T-helper 2 cell treated with Interferon-gamma antibody and Interleukin-4, amounts not matched to agents 5 μg/mL and 100 μg/mL, for 36 hours (primary cell): ENCODE measurements around the gene MTM1.

Source experiments
- DNase-seq: peaks from one replicate; pipeline ENCODE4 v3.0.0; 2021; ENCODE audit warnings: low spot score
- H3K27ac Mint-ChIP-seq: one replicate; pipeline ENCODE4 v1.8.0; 2021; ENCODE audit warnings: mild to moderate bottlenecking, mixed read lengths
- H3K27me3 Mint-ChIP-seq: one replicate; pipeline ENCODE4 v1.8.0; 2021; ENCODE audit warnings: low read depth, mixed read lengths
- H3K36me3 Mint-ChIP-seq: one replicate; pipeline ENCODE4 v1.8.0; 2021; ENCODE audit warnings: low read depth, mixed read lengths
- H3K4me1 Mint-ChIP-seq: one replicate; pipeline ENCODE4 v1.8.0; 2021; ENCODE audit warnings: low read depth, mixed read lengths
- H3K4me3 Mint-ChIP-seq: one replicate; pipeline ENCODE4 v1.8.0; 2022; ENCODE audit warnings: mild to moderate bottlenecking, moderate library complexity, mixed read lengths
- H3K9me3 Mint-ChIP-seq: one replicate; pipeline ENCODE4 v1.8.0; 2021; ENCODE audit warnings: mixed read lengths

The MTM1 gene

DNA sequence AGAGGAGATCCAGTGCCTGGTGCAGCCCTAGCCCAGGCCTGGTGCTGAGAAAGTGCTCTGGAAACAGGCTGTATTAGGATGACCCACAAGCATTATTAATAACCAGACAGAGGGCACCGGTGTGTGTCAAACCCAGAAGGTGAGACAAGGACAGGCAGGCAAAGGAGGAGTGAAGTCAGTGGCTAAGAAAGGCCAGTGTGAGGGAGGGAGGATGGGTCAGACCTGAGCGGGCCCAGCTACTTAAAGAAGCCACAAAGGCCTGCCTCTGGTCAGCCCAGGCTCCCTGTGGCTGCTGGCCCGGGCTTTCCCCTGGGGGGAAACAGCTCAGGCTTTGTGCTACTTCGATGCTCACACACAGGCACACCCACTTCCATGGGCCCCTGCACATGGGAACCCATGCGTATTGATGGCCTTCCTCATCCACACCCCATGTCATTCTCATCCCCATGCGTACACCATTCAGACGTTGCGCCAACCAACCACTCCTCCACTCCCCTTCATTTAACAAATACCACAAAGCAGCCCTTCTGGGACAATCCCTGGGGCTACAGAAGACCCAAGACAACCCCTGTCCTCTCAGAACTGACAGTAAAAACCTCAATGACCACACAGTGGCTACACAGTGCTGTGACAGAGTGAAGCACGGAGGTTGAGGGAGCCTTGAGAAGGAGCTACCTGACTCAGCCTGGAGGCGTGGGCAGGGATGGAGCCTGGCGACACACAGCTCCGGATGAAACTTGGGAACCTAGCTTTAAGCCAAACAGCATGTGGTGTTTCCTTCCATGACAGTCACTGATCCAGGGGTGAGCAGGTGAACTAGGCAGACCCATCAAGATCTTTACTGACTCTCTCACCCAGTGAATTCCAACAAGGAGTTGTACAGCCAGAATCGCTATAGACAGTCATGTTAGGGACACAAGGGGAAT, 24.9 kb upstream of the MTM1 start:
- Mint-ChIP-seq H3K36me3 (no peaks in the 10 kb centered on the region), H3K27me3 (no peaks in the 10 kb centered on the region), H3K4me1 (peaks cover 15% of the 10 kb centered on the region), H3K9me3 (no peaks in the 10 kb centered on the region), H3K4me3 (no peak overlapping the region), H3K27ac (no peak overlapping the region)
- no peak for DNase-seq

DNA sequence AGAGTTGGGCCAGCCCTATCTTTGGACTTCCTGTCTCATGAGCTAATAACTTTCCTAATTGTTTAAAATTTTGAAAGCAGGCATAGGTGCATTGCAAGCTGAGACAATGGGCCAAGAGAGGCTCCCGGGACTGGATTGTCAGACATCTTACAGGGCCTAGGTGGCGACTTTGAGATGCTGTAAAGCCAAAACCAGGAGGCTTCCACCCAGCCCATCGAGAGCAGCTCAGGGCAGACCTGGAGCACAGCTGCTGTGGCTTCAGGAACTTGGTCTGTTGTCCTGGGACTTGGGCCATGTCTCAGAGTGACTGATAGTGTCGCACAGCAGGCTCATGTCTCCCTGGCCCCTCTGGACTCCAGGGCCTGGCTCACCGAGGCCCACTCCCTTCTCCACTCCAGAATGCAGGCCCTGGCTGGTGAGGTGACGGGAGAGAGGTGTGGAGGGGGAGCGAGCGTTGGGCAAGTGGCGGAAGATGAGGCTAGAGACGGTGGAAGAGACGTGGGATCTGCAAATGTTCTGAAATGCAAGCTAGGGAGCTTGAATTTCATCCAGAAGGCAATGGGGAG, 24.1 kb upstream of the MTM1 start:
- H3K27ac Mint-ChIP-seq, result no peak overlapping the region
- H3K4me3 Mint-ChIP-seq, result no peak overlapping the region
- H3K27me3 Mint-ChIP-seq, result no peaks in the 10 kb centered on the region
- no peaks in the 10 kb centered on the region for H3K9me3 Mint-ChIP-seq
- H3K4me1 Mint-ChIP-seq, result peaks cover 21% of the 10 kb centered on the region
- peak; percentile 4 for DNase-seq
- H3K36me3 Mint-ChIP-seq, result no peaks in the 10 kb centered on the region

DNA sequence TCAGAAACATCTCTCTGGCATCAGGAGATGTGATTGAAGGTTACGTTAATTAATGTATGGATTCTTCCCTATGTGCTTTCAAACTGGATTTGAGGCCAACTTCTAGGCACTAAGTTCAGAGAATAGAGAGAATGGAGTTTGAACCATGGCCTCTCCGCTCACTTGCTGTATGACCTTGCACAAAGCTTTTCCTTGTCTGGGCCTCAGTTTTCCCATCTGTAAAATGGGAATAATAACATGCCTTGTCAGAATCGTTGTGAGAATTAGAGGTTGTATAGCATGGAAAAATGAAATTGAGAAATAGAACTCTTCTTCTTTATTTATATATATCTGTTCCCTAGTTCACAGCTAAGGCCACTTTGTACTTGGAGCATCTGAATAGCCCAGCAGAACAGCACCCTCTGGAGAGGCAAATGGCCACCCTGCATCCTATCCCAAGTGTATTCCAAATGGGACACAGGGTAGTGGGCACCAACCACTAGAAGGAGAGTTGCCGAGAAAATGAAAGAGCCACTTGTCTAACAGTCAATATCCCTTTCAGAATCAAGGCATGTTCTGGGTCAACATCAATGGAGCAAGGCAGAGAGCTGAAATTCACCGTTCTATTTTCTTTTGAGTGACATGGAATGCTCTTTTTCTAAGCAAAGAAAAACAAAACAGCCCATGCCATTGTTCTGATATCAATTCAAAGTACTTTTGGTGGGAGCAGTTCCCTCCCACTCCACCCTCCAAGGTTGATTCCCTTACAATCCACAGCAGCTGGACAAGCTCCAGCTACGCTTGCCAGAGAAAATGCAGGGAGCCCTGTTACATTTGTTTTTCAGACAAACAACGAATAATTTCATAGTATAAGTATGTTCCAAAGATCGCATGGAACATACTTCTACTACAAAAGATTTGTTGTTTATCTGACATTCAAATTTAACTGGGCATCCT, 23.3 kb upstream of the MTM1 start:
- Mint-ChIP-seq H3K4me1 (peaks cover 21% of the 10 kb centered on the region), H3K36me3 (no peaks in the 10 kb centered on the region), H3K27ac (no peak overlapping the region), H3K4me3 (no peak overlapping the region), H3K27me3 (no peaks in the 10 kb centered on the region), H3K9me3 (no peaks in the 10 kb centered on the region)
- DNase-seq, result no peak

DNA sequence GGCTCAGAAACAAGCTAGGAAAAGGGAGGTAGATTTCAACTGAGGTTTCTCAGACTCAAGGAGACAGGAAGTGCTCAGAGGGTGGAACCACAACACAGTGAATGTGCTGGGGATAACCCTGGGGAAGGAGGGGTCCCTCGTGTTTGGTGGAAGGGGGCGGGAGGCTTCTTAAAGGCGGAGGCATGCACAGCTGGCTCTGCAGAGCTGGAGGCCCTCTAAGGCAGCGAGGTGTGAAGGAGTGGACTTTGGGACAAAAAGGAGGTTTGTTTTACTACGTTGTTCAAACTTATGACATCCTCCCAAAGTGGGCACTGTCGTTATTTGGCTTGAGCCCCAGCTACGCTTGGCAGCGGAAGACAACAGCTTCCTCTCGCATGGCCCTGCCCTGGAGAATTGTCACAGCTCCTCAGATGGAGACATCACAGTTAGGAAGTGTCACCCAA, 21.7 kb upstream of the MTM1 start:
- Mint-ChIP-seq H3K9me3 (no peaks in the 10 kb centered on the region), H3K27me3 (no peaks in the 10 kb centered on the region), H3K4me3 (peak overlapping the region; percentile 71), H3K27ac (peak overlapping the region; percentile 81), H3K4me1 (peaks cover 21% of the 10 kb centered on the region), H3K36me3 (no peaks in the 10 kb centered on the region)
- DNase-seq, result no peak

GRCh38 chrX:150547375-150548115, 20.9 kb upstream of the MTM1 start:
- Mint-ChIP-seq H3K9me3 (no peaks in the 10 kb centered on the region), H3K27ac (peak overlapping the region; percentile 73), H3K4me1 (peaks cover 21% of the 10 kb centered on the region), H3K36me3 (no peaks in the 10 kb centered on the region), H3K27me3 (no peaks in the 10 kb centered on the region), H3K4me3 (peak overlapping the region; percentile 71)
- DNase-seq, result no peak

DNA sequence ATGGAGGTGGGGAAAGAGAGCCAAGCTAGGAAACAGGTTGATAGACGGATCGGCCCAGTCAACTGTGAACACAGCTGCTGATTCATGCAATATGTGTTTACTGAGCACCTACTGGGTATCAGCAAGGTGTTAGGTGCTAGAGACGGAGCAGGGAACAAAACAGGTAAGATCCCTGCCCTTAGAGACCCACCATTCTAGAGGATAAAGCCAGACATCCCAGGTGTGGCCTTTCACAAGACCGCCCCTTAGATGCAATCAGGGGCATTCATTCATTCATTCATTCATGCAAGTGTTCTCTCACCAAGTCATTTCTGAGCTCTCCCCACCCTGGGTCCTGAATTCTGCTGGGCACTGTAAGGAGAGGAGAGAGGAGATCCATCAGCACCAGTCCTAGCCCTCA, 20.2 kb upstream of the MTM1 start:
- no peak for DNase-seq
- Mint-ChIP-seq H3K27me3 (no peaks in the 10 kb centered on the region), H3K9me3 (no peaks in the 10 kb centered on the region)

GRCh38 chrX:150548684-150549083, 19.7 kb upstream of the MTM1 start:
- H3K9me3 Mint-ChIP-seq, result no peaks in the 10 kb centered on the region
- no peak overlapping the region for H3K4me3 Mint-ChIP-seq
- H3K4me1 Mint-ChIP-seq, result peaks cover 21% of the 10 kb centered on the region
- no peak overlapping the region for H3K27ac Mint-ChIP-seq
- DNase-seq, result no peak
- no peaks in the 10 kb centered on the region for H3K36me3 Mint-ChIP-seq
- H3K27me3 Mint-ChIP-seq, result peaks cover 3% of the 10 kb centered on the region

More for the DNA sequence above, 20.2 kb upstream of the MTM1 start:
- Mint-ChIP-seq H3K4me3 (peak overlapping the region; percentile 71), H3K36me3 (no peaks in the 10 kb centered on the region), H3K4me1 (peaks cover 21% of the 10 kb centered on the region), H3K27ac (peak overlapping the region; percentile 73)

- Mint-ChIP-seq H3K4me1 (peaks cover 12% of the 10 kb centered on the region), H3K9me3 (no peaks in the 10 kb centered on the region)
Measured at GRCh38 chrX:150551963-150552362, 16.5 kb upstream of the MTM1 start.

GRCh38 chrX:150558424-150558823, 10.0 kb upstream of the MTM1 start:
- H3K27ac Mint-ChIP-seq, result no peak overlapping the region
- H3K9me3 Mint-ChIP-seq, result no peaks in the 10 kb centered on the region
- H3K4me3 Mint-ChIP-seq, result no peak overlapping the region
- H3K27me3 Mint-ChIP-seq, result peaks cover 3% of the 10 kb centered on the region
- no peaks in the 10 kb centered on the region for H3K36me3 Mint-ChIP-seq
- DNase-seq, result no peak
- H3K4me1 Mint-ChIP-seq, result no peaks in the 10 kb centered on the region

More at GRCh38 chrX:150551963-150552362, 16.5 kb upstream of the MTM1 start:
- Mint-ChIP-seq H3K36me3 (no peaks in the 10 kb centered on the region), H3K27ac (no peak overlapping the region), H3K4me3 (no peak overlapping the region), H3K27me3 (peaks cover 3% of the 10 kb centered on the region)
- no peak for DNase-seq

DNA sequence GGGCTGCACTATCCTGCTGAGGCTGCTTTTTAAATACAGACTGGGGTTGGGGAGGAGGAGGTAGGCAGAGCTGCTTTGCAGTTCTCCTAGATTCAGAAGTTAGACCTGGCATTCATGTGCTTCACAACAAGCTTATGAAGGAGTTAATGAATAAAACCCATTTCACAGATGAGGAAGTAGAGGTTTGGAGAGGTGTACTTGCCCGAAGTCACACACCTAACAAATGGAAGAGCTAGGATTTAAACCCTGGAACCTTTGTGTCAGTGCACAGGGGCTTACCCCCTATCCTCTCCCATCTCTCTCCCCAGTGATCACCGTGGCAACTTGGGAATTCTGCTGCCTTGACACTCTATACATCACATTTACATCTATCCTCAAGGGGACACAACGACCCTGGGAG, 3.6 kb upstream of the MTM1 start:
- DNase-seq, result no peak
- H3K4me3 Mint-ChIP-seq, result no peak overlapping the region
- H3K9me3 Mint-ChIP-seq, result no peaks in the 10 kb centered on the region
- H3K4me1 Mint-ChIP-seq, result peaks cover 10% of the 10 kb centered on the region
- H3K36me3 Mint-ChIP-seq, result no peaks in the 10 kb centered on the region
- H3K27me3 Mint-ChIP-seq, result no peaks in the 10 kb centered on the region
- no peak overlapping the region for H3K27ac Mint-ChIP-seq

DNA sequence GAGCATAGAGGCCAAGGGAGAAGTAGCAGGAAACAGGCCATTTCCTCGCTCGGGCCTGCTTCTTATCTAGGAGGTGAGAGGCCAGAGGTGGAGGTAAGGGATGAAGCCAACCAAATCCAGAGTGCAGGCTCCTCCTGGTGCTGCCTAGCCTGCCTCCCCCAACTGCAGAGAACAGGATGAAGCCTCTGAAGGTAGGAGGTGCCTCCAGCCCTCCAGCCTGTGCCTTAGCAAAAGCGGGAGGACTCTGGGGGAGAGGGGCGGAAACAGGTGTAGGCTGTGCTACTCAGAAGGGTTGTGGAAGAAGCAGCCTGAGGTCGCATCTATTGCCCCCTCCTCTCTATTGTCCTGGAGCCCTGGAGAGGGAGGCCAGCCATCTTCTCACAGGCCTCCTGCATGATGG, 2.9 kb upstream of the MTM1 start:
- Mint-ChIP-seq H3K27ac (no peak overlapping the region), H3K4me1 (peaks cover 15% of the 10 kb centered on the region), H3K36me3 (peaks cover 2% of the 10 kb centered on the region)

DNA sequence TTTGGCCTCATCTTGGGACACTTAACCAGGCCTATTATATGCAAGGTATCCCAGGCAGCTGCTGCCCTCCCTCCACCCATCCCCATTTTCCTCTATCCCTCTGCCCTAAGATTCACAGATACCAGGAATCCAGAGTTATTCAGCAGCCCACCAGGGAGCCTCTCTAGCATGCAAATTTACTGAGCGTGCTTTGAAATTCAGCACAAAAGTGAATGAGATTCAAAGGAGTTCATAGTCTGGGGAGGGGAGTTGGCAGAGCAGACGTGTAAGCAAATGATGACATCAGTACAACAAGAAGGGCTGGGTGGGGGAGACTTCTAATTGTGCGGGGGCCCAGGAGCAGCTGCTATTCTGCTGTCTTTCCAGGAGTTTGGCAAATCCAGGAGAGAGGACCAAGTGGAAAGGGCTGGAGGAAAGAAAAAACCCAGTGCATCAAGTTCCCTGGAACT, 1.7 kb upstream of the MTM1 start:
- Mint-ChIP-seq H3K9me3 (no peaks in the 10 kb centered on the region), H3K27me3 (no peaks in the 10 kb centered on the region), H3K27ac (no peak overlapping the region), H3K4me3 (no peak overlapping the region), H3K4me1 (peaks cover 21% of the 10 kb centered on the region), H3K36me3 (peaks cover 6% of the 10 kb centered on the region)
- DNase-seq, result no peak

More for the DNA sequence above, 2.9 kb upstream of the MTM1 start:
- Mint-ChIP-seq H3K9me3 (no peaks in the 10 kb centered on the region), H3K4me3 (no peak overlapping the region), H3K27me3 (no peaks in the 10 kb centered on the region)
- no peak for DNase-seq

- Mint-ChIP-seq H3K36me3 (peaks cover 7% of the 10 kb centered on the region), H3K27me3 (no peaks in the 10 kb centered on the region), H3K4me1 (peaks cover 32% of the 10 kb centered on the region), H3K4me3 (peak overlapping the region; percentile 76), H3K27ac (no peak overlapping the region), H3K9me3 (no peaks in the 10 kb centered on the region)
- no peak for DNase-seq
Measured at GRCh38 chrX:150567645-150568319, 639 bp upstream of the MTM1 start.
